Measurements from ENCODE around the gene GATC.

GATC gene

GRCh38 chr12:120498870-120499515, 52.7 kb downstream of the GATC start:
- no peak for DNase-seq

- DNase-seq, result no peak
Measured at GRCh38 chr12:120500581-120500980, 54.3 kb downstream of the GATC start.

- DNase-seq, result no peak
Measured at GRCh38 chr12:120504587-120504986, 58.3 kb downstream of the GATC start.

- no peak for DNase-seq
Measured at GRCh38 chr12:120508537-120508936, 62.3 kb downstream of the GATC start.
